Neural progenitor cell (in vitro differentiated cells): ENCODE results near the gene PIM3. TPM values are rescaled to one million over a fixed set of nuclear protein-coding genes. Genes with fewer than 3 reads are reported as not detected.

ENCODE experiments used
- DNase-seq: peaks from one replicate; pipeline ENCODE4 v3.0.0-alpha.2; 2016; ENCODE audit warnings: low spot score
- H2AFZ ChIP-seq: fragments of 200-600 bp; sonication (generic); replicated peaks from 2 replicates; pipeline ENCODE4 v1.6.1; 2016; ENCODE audit warnings: antibody characterized with exemption
- H3F3A ChIP-seq: fragments of 200-600 bp; sonication (generic); 2 replicates; pipeline ENCODE4 v1.6.1; 2016; ENCODE audit warnings: antibody characterized with exemption, low read depth
- H3K27ac ChIP-seq: fragments of 200-600 bp; sonication (generic); 2 replicates; pipeline ENCODE4 v1.5.1; 2016; ENCODE audit warnings: mild to moderate bottlenecking
- H3K27me3 ChIP-seq: fragments of 200-600 bp; sonication (generic); 2 replicates; pipeline ENCODE4 v1.6.1; 2016; ENCODE audit warnings: mild to moderate bottlenecking, moderate library complexity
- H3K36me3 ChIP-seq: fragments of 200-600 bp; sonication (generic); 2 replicates; pipeline ENCODE4 v1.5.1; 2016
- H3K4me1 ChIP-seq: fragments of 200-600 bp; sonication (generic); 2 replicates; pipeline ENCODE4 v1.6.1; 2016; ENCODE audit warnings: mixed run types
- H3K4me2 ChIP-seq: fragments of 200-600 bp; sonication (generic); 2 replicates; pipeline ENCODE4 v1.6.1; 2016
- H3K4me3 ChIP-seq: fragments of 200-600 bp; sonication (generic); 2 replicates; pipeline ENCODE4 v1.5.1; 2016
- H3K79me2 ChIP-seq: fragments of 200-600 bp; sonication (generic); 2 replicates; pipeline ENCODE4 v1.6.1; 2016; ENCODE audit warnings: low read depth
- H3K9ac ChIP-seq: fragments of 200-600 bp; sonication (generic); 2 replicates; pipeline ENCODE4 v1.6.1; 2016
- H3K9me3 ChIP-seq: fragments of 200-600 bp; sonication (generic); 2 replicates; pipeline ENCODE4 v1.5.1; 2016; ENCODE audit warnings: low read depth
- H4K20me1 ChIP-seq: fragments of 200-600 bp; sonication (generic); 2 replicates; pipeline ENCODE4 v1.6.1; 2016; ENCODE audit warnings: low read depth
- H3K27ac Mint-ChIP-seq: 3 replicates; pipeline ENCODE4 v1.8.0; 2021; ENCODE audit warnings: mixed read lengths
- H3K27me3 Mint-ChIP-seq: 2 replicates; pipeline ENCODE4 v1.8.0; 2022; ENCODE audit warnings: low read depth, mild to moderate bottlenecking, inconsistent platforms, moderate library complexity, mixed read lengths; ENCODE audit not compliant: insufficient read depth
- H3K36me3 Mint-ChIP-seq: 3 replicates; pipeline ENCODE4 v1.8.0; 2021; ENCODE audit warnings: mixed read lengths
- H3K4me1 Mint-ChIP-seq: 3 replicates; pipeline ENCODE4 v1.8.0; 2021; ENCODE audit warnings: mixed read lengths
- H3K4me3 Mint-ChIP-seq: 3 replicates; pipeline ENCODE4 v1.8.0; 2021; ENCODE audit warnings: mild to moderate bottlenecking, moderate library complexity, mixed read lengths
- H3K9me3 Mint-ChIP-seq: 3 replicates; pipeline ENCODE4 v1.8.0; 2020; ENCODE audit warnings: mixed read lengths
- EZH2 ChIP-seq: fragments of 200-600 bp; sonication (generic); IDR thresholded peaks from 2 replicates; pipeline ENCODE4 v1.6.1; 2017; ENCODE audit warnings: antibody characterized with exemption, mild to moderate bottlenecking, moderate library complexity
- EZH2phosphoT487 ChIP-seq: fragments of 200-600 bp; sonication (generic); IDR thresholded peaks from 2 replicates; pipeline ENCODE4 v1.6.1; 2017; ENCODE audit warnings: antibody characterized with exemption
- total RNA-seq: library from RNA; depleted of rRNA; stranded (reverse); fragments of >200 nt; gene quantifications from 2 replicates; pipeline ENCODE4 v1.2.3, GENCODE V29; 2015; ENCODE audit warnings: low replicate concordance
- TF ChIP-seq, protein P1 (sequence below): fragments of 200-600 bp; sonication (generic); IDR thresholded peaks from 2 replicates; pipeline ENCODE4 v1.5.1; 2017; ENCODE audit warnings: antibody characterized with exemption, mild to moderate bottlenecking

PIM3 gene
- total RNA-seq, 1 donor from 2014 or later, result 15.1 TPM

DNA sequence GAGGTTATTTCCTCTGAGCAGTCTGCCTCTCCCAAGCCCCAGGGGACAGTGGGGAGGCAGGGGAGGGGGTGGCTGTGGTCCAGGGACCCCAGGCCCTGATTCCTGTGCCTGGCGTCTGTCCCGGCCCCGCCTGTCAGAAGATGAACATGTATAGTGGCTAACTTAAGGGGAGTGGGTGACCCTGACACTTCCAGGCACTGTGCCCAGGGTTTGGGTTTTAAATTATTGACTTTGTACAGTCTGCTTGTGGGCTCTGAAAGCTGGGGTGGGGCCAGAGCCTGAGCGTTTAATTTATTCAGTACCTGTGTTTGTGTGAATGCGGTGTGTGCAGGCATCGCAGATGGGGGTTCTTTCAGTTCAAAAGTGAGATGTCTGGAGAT is 3.1 kb downstream of the PIM3 start:
- Histone ChIP-seq H4K20me1 (peaks cover 60% of the 10 kb centered on the region), H3K4me3 (no peak overlapping the region), H2AFZ (no peak overlapping the region), H3F3A (no peaks in the 10 kb centered on the region), H3K27me3 (peaks cover 8% of the 10 kb centered on the region), H3K36me3 (no peaks in the 10 kb centered on the region), H3K27ac (no peak overlapping the region), H3K9me3 (no peaks in the 10 kb centered on the region), H3K79me2 (peaks cover 31% of the 10 kb centered on the region), H3K4me1 (peaks cover 9% of the 10 kb centered on the region), H3K9ac (no peak overlapping the region), H3K4me2 (no peak overlapping the region)
- DNase-seq, result no peak
- Mint-ChIP-seq H3K27ac (no peak overlapping the region), H3K36me3 (peaks cover 2% of the 10 kb centered on the region), H3K4me1 (peaks cover 13% of the 10 kb centered on the region), H3K27me3 (peaks cover 2% of the 10 kb centered on the region), H3K4me3 (peak overlapping the region; percentile 72), H3K9me3 (no peaks in the 10 kb centered on the region)
- no peak for TF ChIP-seq EZH2phosphoT487
- TF ChIP-seq, protein P1, sequence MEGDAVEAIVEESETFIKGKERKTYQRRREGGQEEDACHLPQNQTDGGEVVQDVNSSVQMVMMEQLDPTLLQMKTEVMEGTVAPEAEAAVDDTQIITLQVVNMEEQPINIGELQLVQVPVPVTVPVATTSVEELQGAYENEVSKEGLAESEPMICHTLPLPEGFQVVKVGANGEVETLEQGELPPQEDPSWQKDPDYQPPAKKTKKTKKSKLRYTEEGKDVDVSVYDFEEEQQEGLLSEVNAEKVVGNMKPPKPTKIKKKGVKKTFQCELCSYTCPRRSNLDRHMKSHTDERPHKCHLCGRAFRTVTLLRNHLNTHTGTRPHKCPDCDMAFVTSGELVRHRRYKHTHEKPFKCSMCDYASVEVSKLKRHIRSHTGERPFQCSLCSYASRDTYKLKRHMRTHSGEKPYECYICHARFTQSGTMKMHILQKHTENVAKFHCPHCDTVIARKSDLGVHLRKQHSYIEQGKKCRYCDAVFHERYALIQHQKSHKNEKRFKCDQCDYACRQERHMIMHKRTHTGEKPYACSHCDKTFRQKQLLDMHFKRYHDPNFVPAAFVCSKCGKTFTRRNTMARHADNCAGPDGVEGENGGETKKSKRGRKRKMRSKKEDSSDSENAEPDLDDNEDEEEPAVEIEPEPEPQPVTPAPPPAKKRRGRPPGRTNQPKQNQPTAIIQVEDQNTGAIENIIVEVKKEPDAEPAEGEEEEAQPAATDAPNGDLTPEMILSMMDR, result no peak
- no peak for TF ChIP-seq EZH2

DNA sequence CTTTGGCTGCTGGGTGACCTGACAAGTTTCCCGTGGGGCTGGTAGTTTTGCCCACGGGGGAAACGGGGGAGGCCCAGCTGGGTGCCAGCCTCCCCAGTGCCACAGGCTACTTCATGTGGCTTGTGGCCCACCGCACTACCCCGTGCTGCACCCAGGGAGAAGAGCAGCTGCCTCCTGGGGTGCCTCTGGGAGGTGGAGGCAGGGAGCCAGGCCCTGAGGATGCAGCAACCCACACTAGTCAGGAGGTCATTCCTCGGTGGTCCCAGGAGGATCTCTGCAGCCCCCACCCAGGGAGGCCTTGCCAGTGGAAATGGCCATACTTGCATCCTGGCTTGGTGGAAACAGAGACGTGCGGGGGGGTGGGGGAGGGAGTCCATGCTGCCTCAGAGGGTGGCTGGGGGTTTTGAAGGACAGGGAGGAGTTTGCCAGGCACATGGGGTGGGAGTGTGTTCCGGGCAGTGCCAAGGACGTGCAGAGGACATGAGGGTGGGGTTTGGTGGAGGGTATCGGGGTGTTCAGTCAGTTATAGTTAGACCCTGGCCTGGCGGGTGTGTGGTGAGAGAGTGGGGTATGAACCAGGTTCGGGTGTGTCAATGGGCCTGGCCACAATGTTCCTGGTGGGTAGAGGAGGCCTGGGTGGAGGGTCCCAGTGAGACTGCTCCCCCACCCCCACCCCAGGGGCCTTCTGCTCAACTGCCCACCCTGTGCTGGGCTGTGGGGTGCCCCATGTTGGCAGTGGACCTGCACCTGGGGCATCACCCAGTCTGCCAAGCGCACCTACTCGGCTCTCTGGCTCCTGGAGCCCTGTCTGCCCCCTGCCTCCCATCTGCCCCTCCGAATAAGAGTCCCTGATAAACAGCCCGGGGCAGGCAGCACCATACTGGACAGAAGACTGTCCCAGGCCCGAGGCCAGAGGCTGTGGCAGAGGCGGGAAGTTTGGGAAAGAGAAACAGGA is 3.8 kb downstream of the PIM3 start:
- peak overlapping the region; percentile 72 for H3K4me3 Mint-ChIP-seq
- Histone ChIP-seq H4K20me1 (peaks cover 60% of the 10 kb centered on the region), H3F3A (peaks cover under 1% of the 10 kb centered on the region), H3K4me2 (no peak overlapping the region), H3K9ac (no peak overlapping the region), H2AFZ (no peak overlapping the region), H3K79me2 (peaks cover 31% of the 10 kb centered on the region), H3K27ac (no peak overlapping the region), H3K9me3 (no peaks in the 10 kb centered on the region), H3K36me3 (no peaks in the 10 kb centered on the region), H3K4me3 (no peak overlapping the region), H3K4me1 (peaks cover 9% of the 10 kb centered on the region), H3K27me3 (peaks cover 8% of the 10 kb centered on the region)
- TF ChIP-seq EZH2phosphoT487 (no peak), EZH2 (no peak)
- TF ChIP-seq, protein P1, result no peak
- H3K36me3 Mint-ChIP-seq, result peaks cover 2% of the 10 kb centered on the region
- H3K9me3 Mint-ChIP-seq, result no peaks in the 10 kb centered on the region
- DNase-seq, result peak; percentile 1
- peaks cover 6% of the 10 kb centered on the region for H3K4me1 Mint-ChIP-seq
- H3K27ac Mint-ChIP-seq, result peak overlapping the region; percentile 42
- H3K27me3 Mint-ChIP-seq, result peaks cover 2% of the 10 kb centered on the region

DNA sequence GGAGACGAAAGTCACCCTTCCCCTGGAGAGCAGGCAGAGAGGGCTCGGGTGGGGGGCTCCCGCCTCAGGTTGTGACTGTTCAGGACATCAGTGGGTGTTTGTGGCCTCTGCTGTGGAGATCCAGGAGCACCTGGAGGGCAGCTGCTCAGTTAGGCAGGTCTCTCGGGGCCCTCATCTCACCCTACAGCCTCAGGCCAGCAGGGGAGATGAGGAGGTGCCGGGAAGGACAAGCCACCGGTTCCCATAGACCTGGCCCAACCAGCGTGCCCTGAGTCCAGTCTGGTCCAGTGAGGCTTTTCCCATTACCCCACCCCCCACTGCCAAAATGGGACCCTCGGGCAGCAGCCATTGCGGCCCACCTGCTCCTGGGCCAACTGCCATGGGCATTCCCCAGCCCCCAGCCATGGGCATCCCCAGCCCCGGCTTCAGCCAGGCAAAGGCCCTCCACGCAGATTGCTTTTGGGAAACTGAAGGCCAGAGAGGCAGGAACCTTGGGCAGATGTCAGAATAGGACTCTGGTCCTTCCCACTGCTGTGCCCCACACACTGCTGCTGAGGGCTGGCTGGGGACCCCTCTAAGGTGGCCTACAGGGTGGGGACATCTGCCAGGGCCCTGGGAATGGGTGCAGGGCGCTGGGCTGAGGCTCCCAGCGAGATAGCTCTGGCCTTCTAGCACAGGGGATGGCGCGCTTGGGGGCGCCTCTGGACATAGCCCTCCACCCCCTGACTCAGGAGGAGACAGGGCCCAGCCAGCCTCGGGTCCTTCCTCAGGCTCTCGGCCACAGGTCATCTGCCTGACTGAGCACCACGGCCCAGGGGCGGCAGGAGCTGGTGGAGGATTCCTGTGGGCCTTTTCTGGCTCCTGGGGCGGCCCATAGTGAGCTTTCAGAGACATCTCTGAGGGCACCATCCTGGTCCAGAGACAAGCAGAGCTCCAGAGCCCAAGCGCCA is 4.8 kb downstream of the PIM3 start:
- Histone ChIP-seq H3K9me3 (no peaks in the 10 kb centered on the region), H3K27ac (no peak overlapping the region), H3K4me3 (no peak overlapping the region), H3K36me3 (no peaks in the 10 kb centered on the region), H3K27me3 (peaks cover 15% of the 10 kb centered on the region), H3F3A (peaks cover 6% of the 10 kb centered on the region), H3K4me2 (no peak overlapping the region), H3K9ac (no peak overlapping the region), H3K4me1 (peaks cover 9% of the 10 kb centered on the region), H3K79me2 (peaks cover 31% of the 10 kb centered on the region), H2AFZ (no peak overlapping the region), H4K20me1 (peaks cover 64% of the 10 kb centered on the region)
- Mint-ChIP-seq H3K4me1 (peaks cover 7% of the 10 kb centered on the region), H3K4me3 (no peak overlapping the region), H3K9me3 (no peaks in the 10 kb centered on the region), H3K27me3 (peaks cover 7% of the 10 kb centered on the region), H3K27ac (no peak overlapping the region), H3K36me3 (peaks cover 2% of the 10 kb centered on the region)
- DNase-seq, result peak; percentile 2
- TF ChIP-seq EZH2 (no peak), EZH2phosphoT487 (no peak)
- TF ChIP-seq, protein P1, result no peak
